Smooth muscle cell (in vitro differentiated cells): Measurements from ENCODE around the gene ING4. TPM values are rescaled to one million over a fixed set of nuclear protein-coding genes. Genes with fewer than 3 reads are reported as not detected.

Source experiments
- DNase-seq: peaks from one replicate; lab custom pipeline; 2025; ENCODE audit not compliant: unreplicated experiment; lab: John Stamatoyannopoulos, UW
- H2AFZ ChIP-seq: fragments of 200-600 bp; sonication (generic); 2 replicates; pipeline ENCODE4 v1.6.0; 2016; ENCODE audit warnings: antibody characterized with exemption, low read depth, mild to moderate bottlenecking
- H3F3A ChIP-seq: fragments of 200-600 bp; sonication (generic); 2 replicates; pipeline ENCODE4 v1.6.0; 2017; ENCODE audit warnings: antibody characterized with exemption, low read depth
- H3K27ac ChIP-seq: fragments of 200-600 bp; sonication (generic); 2 replicates; pipeline ENCODE4 v1.5.1; 2016; ENCODE audit warnings: low read depth, mild to moderate bottlenecking
- H3K27me3 ChIP-seq: fragments of 200-600 bp; sonication (generic); 2 replicates; pipeline ENCODE4 v1.6.1; 2016; ENCODE audit warnings: low read depth, mild to moderate bottlenecking
- H3K36me3 ChIP-seq: fragments of 200-600 bp; sonication (generic); 2 replicates; pipeline ENCODE4 v1.5.1; 2016; ENCODE audit warnings: low read depth
- H3K4me1 ChIP-seq: fragments of 200-600 bp; sonication (generic); 2 replicates; pipeline ENCODE4 v1.5.1; 2016; ENCODE audit warnings: low read depth
- H3K4me2 ChIP-seq: fragments of 200-600 bp; sonication (generic); 2 replicates; pipeline ENCODE4 v1.6.0; 2016; ENCODE audit warnings: mild to moderate bottlenecking
- H3K4me3 ChIP-seq: fragments of 200-600 bp; sonication (generic); 2 replicates; pipeline ENCODE4 v1.5.1; 2016; ENCODE audit warnings: mild to moderate bottlenecking
- H3K79me2 ChIP-seq: fragments of 200-600 bp; sonication (generic); 2 replicates; pipeline ENCODE4 v1.6.0; 2016; ENCODE audit warnings: low read depth, mild to moderate bottlenecking
- H3K9ac ChIP-seq: fragments of 200-600 bp; sonication (generic); 2 replicates; pipeline ENCODE4 v1.6.0; 2016; ENCODE audit warnings: low read depth
- H3K9me3 ChIP-seq: fragments of 200-600 bp; sonication (generic); replicated peaks from 2 replicates; pipeline ENCODE4 v1.5.1; 2016; ENCODE audit warnings: low read depth
- H4K20me1 ChIP-seq: fragments of 200-600 bp; sonication (generic); 2 replicates; pipeline ENCODE4 v1.6.0; 2016; ENCODE audit warnings: low read depth
- WGBS: methylation state at CpG from one replicate; pipeline ENCODE4 v1.1.7; 2016; ENCODE audit warnings: low lambda C conversion rate; 5-methylcytosine and 5-hydroxymethylcytosine counted together
- polyA plus RNA-seq: library from polyadenylated mRNA; unstranded; fragments of >200 nt; fragmentation: Nextera tagmentation; extraction: Ambion mirVana; gene quantifications from 2 replicates; pipeline ENCODE4 v1.2.1, GENCODE V29; 2016
- total RNA-seq: library from RNA; depleted of rRNA; stranded (reverse); fragments of >200 nt; gene quantifications from 2 replicates; pipeline ENCODE4 v1.2.3, GENCODE V29; 2014
- TF ChIP-seq, protein P1 (sequence below): fragments of 200-600 bp; sonication (generic); IDR thresholded peaks from 2 replicates; pipeline ENCODE4 v1.5.1; 2017; ENCODE audit warnings: borderline replicate concordance, mild to moderate bottlenecking, antibody characterized with exemption; ENCODE audit not compliant: insufficient read depth, poor library complexity, severe bottlenecking

The ING4 gene
- total and polyA plus RNA-seq, 2 experiments from 2014 or later: 24.8 to 27.0 TPM

DNA sequence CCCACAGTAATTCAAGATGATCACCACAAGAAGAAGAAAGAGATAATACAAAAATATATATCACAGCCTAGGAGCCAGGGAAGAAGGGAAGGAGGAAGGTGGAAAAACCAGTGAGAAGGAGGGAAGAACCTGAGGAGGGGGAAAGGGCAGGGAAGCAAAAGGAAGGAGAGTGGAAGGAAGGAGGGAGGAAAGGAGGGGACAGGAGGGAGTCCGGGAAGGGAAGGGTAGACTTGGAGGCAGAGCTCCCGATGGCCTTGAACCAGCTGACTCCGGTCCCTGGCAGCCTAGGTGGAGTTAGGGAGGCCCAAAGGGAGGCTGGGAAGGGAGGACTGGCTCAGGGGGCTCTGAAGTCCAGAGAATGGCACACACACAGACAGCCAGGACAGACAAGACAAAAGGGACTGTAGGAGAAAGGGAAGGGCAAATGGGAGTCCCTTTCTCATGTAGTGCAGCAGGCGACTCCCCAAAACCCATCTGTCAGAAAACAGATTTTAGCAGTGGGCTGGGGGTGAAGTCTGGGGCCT lies 31.0 kb upstream of the ING4 start:
- Histone ChIP-seq H3K4me2 (no peak overlapping the region), H3K4me3 (no peak overlapping the region), H3K4me1 (peaks cover 5% of the 10 kb centered on the region), H3K79me2 (peaks cover 10% of the 10 kb centered on the region), H3K9me3 (no peaks in the 10 kb centered on the region), H3K9ac (no peak overlapping the region), H3K27me3 (peaks cover 9% of the 10 kb centered on the region), H4K20me1 (no peaks in the 10 kb centered on the region), H3F3A (peaks cover 12% of the 10 kb centered on the region), H2AFZ (no peak overlapping the region), H3K36me3 (no peaks in the 10 kb centered on the region), H3K27ac (no peak overlapping the region)
- TF ChIP-seq, protein P1, sequence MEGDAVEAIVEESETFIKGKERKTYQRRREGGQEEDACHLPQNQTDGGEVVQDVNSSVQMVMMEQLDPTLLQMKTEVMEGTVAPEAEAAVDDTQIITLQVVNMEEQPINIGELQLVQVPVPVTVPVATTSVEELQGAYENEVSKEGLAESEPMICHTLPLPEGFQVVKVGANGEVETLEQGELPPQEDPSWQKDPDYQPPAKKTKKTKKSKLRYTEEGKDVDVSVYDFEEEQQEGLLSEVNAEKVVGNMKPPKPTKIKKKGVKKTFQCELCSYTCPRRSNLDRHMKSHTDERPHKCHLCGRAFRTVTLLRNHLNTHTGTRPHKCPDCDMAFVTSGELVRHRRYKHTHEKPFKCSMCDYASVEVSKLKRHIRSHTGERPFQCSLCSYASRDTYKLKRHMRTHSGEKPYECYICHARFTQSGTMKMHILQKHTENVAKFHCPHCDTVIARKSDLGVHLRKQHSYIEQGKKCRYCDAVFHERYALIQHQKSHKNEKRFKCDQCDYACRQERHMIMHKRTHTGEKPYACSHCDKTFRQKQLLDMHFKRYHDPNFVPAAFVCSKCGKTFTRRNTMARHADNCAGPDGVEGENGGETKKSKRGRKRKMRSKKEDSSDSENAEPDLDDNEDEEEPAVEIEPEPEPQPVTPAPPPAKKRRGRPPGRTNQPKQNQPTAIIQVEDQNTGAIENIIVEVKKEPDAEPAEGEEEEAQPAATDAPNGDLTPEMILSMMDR: no peak
- 87% methylated on average over 4 of the region's 4 CpGs for WGBS
- DNase-seq: no peak

- no peak overlapping the region for H3K4me2 ChIP-seq
- no peak overlapping the region for H3K4me3 ChIP-seq
- H2AFZ ChIP-seq: no peak overlapping the region
- peaks cover 11% of the 10 kb centered on the region for H3K4me1 ChIP-seq
- 73% methylated on average over 2 of the region's 2 CpGs for WGBS
- TF ChIP-seq, protein P1: no peak
- H3F3A ChIP-seq: peaks cover 12% of the 10 kb centered on the region
- no peaks in the 10 kb centered on the region for H3K9me3 ChIP-seq
- no peak overlapping the region for H3K9ac ChIP-seq
- DNase-seq: no peak
- peaks cover 20% of the 10 kb centered on the region for H3K79me2 ChIP-seq
- no peaks in the 10 kb centered on the region for H3K27me3 ChIP-seq
- H3K36me3 ChIP-seq: no peaks in the 10 kb centered on the region
- no peak overlapping the region for H3K27ac ChIP-seq
- no peaks in the 10 kb centered on the region for H4K20me1 ChIP-seq
These were observed 30.0 kb upstream of the ING4 start for GRCh38 chr12:6692888-6693287.

- Histone ChIP-seq H3K27ac (peak overlapping the region; percentile 24), H3F3A (peaks cover 12% of the 10 kb centered on the region), H3K4me3 (no peak overlapping the region), H3K9me3 (no peaks in the 10 kb centered on the region), H2AFZ (no peak overlapping the region), H3K79me2 (peaks cover 34% of the 10 kb centered on the region), H3K4me1 (peaks cover 20% of the 10 kb centered on the region), H3K4me2 (no peak overlapping the region), H3K36me3 (no peaks in the 10 kb centered on the region), H3K9ac (no peak overlapping the region), H4K20me1 (peaks cover under 1% of the 10 kb centered on the region), H3K27me3 (no peaks in the 10 kb centered on the region)
- TF ChIP-seq, protein P1: no peak
- WGBS: 69% methylated on average over 4 of the region's 4 CpGs
- no peak for DNase-seq
These were observed 28.6 kb upstream of the ING4 start for GRCh38 chr12:6691473-6691872.

GRCh38 chr12:6688999-6689882 lies 26.3 kb upstream of the ING4 start, which contains the start of gene ZNF384:
ZNF384 (minus strand) TSS chr12:6689375; CDS start chr12:6679520, 9,855 bp downstream.
- Histone ChIP-seq H3K36me3 (no peaks in the 10 kb centered on the region), H4K20me1 (peaks cover 21% of the 10 kb centered on the region), H3K9ac (peak within 1 kb of the TSS; percentile 90), H3K9me3 (no peaks in the 10 kb centered on the region), H3K4me2 (peak within 1 kb of the TSS; percentile 86), H3K79me2 (peaks cover 57% of the 10 kb centered on the region), H3K27me3 (no peaks in the 10 kb centered on the region), H3F3A (peaks cover 12% of the 10 kb centered on the region), H2AFZ (peak within 1 kb of the TSS; percentile 25), H3K27ac (peak within 1 kb of the TSS; percentile 78), H3K4me3 (peak within 1 kb of the TSS; percentile 63), H3K4me1 (peaks cover 20% of the 10 kb centered on the region)
- TF ChIP-seq, protein P1: no peak
- DNase-seq: peak; percentile 79
- WGBS: under 1% methylated on average over 56 of the region's 72 CpGs
